HG03342 (cell line): ENCODE data around the gene TNFRSF14.

Experiments used
- ATAC-seq: cut with Tn5 transposase; IDR thresholded peaks from one replicate; pipeline ENCODE4 v1.9.1; 2021; ENCODE audit warnings: mild to moderate bottlenecking, moderate library complexity; ENCODE audit not compliant: unreplicated experiment

Gene TNFRSF14

DNA sequence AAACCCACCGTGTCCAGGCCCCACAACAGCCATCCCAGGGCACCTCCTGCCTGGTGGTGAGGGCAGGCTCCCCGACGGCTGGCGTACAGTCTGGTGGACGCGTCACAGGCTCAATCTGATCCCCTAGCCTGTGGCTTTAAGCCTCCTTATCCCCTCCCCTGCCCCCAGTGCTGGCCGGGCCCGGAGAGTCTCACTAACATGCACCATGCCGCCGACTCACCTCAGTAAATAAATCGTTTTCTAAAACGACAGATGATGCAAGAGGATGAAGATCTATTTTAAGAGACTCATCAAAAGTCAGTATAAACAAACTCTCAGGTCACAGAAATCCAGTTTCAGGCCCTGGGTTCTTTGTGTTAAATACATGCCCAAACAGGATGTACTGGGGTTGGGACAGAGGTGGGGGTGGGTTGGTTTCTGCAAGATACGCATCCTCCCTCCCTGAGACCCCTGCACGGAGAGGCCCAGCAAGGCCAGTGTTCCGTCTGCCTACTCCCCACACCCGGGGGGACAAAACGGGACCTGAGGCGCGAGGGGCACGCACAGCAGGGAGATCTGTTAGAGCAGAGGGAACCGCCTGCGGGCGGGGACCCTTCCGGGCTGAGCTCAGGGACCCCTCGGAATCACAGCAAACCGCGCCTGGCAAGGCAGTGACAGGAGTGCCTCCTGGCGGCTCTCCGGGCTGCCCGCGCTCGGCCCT is 32.8 kb upstream of the TNFRSF14 start:
- no peak for ATAC-seq

DNA sequence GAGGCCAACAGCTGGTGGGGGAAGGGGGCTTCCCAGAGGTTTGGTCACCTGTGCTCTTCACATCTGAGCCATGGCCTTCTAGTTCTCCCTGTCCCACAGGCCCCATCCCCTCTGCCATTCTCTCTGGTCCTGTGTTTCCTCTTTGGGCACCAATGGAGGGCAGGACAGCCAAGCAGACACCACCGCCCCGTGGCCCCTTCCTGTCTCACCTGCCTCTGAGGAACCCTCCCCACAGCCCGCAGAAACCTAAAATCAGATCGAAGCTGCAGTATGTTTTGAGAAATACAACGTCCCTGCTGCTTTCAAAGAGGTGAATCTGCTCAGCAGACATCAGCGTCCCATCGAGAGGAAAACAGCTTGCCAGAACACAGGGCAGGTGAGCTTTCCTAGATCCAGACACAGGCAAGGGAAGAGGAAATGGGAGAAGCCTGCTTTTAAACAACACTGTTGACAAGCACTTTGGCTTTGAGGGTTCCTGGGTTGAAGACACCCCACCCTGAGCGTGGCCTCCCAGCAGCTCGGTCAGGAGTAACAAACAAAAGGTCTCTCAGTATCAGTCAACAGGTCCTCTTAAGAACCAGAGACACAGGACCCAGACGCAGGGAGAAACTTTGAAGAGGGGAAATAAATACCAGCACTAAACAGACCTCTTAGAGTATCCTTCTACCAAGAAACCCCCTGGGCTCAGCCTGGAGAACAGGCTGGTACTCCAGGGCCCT is 32.1 kb upstream of the TNFRSF14 start:
- ATAC-seq = no peak

DNA sequence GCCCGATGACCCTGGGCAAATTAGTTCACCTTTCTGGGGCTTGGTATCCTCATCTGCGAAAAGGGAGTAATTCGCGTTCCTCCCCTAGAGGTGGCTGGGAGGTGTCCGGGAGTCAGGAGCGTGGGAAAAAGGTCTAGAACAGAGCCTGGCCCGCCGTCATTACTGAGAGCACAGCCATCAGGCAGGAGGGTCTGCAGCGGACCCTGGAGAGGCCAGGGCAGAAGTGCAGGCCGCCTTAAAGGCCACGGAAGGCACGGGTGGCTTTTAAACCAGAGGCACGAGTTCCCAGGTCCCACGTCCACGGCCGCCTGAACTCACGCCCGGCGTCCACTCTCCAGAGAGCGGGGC is 30.6 kb upstream of the TNFRSF14 start:
- no peak for ATAC-seq

DNA sequence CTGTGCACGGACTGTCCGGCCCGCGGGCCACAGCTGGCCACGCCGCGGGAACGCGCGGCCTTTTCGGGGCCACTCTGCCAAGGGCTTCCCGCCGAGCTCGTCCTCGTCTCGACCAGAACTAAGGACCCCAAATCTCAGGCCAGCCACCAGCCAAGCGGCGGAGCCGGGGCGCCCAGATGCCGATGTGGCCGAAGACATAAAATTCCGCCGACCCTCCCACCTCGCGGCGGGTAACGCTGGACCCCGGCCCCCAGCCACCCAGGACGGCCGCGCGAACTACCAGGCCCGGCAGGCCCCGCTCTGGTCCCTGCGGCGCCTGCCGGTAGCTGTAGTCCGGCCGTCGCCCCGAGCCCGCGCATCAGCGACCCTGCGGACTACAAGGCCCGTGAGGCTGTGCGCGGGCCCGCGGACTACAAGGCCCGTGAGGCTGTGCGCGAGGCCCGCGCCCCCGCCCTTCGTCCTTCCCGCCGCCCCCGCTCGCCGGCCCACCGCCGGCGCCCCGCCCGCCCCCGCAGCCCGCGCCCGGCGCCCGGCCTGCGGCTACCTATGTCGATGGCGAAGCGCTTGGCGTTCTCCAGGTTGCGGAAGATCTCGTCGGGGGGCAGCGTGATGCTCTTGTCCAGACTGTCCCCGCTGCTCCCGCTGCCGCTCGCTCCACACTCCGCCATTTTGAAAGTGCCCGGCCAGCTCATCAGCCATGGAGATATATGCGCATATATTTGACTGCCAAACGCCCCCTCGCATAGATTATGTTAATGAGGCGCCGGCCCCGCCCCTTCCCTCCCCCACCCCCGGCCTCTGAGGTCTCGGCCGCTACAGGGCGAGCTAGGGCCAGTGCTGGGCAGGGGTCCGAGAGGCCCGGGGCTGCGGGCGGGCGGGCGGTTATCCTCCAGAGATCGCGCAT is 30.0 kb upstream of the TNFRSF14 start, which contains the start of gene PANK4:
Gene PANK4 (minus strand): TSS at position 677 of the 904 bp plus-strand sequence. CDS start 9 bp downstream, at position 668.
- peak; percentile 87 for ATAC-seq

DNA sequence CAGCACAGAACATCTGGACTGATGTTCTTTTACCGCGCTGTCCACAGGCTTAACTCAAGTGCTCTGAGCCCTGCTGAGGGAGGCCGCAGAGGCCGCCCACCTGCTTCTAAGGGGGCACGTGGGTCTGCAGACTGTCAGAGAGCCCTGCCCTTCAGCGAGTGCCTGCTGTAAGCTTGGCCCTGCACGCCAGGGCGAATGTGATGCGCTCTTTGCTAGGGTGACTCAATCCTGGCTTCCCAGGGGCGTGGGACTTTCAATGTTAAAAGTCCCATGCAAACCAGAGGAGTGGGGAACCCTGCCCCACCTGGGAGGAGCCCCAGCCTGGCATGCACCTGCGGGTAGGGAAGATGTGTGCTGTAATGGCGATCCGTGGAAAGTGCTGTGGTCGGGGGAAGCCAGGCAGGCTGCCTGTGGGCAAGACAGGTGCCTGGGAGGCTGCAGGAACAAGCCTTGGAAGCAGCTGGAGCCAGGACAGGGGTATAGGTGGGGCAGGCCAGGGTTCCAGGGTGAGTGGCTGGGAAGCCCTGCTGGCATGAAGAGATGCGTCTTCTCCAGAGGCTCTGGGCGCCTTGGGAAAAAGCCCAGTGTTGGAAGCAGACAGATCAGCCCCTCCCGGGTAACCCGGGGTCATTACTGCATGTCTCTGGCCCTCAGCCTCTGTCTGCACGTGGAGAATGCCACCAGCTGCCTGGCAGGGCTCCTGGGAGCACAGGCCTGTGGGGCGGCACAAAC is 29.2 kb upstream of the TNFRSF14 start:
- peak; percentile 25 for ATAC-seq

DNA sequence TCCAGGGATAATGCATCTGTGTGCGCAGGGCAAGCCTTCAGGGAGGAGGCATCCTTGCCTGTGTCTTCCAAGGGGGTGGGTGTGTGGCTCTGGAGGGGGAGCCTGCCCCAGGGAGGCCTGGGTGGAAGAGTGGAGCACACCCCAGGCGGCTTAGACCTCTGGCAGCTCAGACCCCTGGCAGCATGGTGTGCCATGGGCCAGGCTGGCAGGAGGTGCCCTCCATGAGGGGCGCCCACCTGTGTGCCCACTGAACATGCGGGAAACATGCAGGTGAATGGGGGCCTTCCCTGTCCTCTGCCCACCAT is 28.7 kb upstream of the TNFRSF14 start:
- ATAC-seq = no peak

DNA sequence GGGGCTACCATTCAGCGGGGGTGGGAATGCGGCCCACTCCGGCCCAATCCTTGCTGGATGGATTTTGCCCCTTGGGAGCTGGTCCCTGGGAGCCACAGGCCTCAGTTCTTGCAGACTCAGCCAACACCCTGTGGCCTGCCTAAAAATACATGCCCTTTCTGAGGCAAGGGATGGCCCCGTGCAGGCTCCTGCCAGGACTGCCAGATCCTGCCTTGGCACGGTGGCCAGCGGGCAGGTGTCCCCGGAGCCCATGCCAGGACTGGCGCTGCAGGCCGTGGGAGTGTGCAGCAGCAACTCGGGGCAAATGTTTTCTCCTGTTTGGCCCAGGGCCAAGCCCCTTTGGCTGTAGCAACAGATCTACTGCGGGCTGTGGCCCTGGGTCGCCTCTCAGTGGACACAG is 28.2 kb upstream of the TNFRSF14 start:
- no peak for ATAC-seq

DNA sequence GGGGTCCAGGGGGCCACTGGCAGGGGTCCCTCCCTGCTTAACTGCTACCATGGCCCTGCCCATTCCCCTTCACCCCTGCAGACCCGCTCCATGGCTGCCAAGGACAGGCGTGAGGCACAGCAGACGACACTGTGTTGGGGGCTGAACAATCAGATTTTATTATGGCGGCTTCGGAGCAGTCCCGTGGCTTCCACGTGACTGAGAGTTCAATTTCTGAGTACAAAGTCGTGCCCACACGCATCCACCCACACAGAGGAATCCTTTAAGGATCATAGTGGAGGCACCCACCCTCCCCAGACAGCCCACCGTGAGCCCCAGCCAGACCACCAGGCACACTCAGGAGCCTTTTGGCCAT is 27.6 kb upstream of the TNFRSF14 start:
- ATAC-seq = no peak

DNA sequence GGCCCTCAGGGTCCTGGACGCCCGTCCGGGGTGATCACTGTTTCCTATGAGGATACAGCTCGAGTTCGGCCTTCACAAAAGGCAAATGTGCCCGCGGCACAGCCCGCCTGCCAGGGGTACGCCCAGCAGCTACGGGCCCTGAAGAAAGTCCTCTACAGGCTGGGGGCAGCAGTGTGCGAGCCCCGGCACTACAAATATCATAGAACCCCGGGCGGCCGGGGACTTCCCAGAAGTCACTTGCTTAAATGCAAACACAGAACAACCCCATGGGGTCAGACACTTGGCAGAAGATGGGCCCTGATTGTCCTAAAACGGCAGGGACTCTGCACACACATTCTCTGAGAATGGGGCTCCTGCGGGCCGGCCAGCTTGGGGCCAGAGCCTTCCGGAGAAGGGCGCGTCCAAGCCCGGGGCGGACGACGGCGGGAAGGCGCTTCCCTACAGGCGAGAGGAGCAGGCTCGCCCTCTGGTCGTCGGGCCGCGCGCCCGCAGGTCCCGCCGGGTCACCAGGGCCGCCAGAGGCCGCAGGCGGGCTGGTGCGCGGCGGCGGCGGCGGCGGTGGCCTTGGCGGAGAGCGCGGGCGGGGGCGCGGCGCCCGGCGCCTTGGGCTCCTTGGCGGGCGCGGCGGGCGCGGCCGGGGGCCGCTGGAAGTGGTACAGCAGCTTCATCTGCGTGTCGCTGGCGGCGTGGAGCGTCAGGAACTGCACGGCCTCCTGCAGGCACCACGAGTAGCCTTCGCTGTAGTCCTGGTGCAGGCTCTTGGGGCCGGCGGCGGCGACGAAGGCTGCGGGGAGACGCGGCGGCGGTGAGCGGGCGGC is 27.0 kb upstream of the TNFRSF14 start:
- no peak for ATAC-seq

DNA sequence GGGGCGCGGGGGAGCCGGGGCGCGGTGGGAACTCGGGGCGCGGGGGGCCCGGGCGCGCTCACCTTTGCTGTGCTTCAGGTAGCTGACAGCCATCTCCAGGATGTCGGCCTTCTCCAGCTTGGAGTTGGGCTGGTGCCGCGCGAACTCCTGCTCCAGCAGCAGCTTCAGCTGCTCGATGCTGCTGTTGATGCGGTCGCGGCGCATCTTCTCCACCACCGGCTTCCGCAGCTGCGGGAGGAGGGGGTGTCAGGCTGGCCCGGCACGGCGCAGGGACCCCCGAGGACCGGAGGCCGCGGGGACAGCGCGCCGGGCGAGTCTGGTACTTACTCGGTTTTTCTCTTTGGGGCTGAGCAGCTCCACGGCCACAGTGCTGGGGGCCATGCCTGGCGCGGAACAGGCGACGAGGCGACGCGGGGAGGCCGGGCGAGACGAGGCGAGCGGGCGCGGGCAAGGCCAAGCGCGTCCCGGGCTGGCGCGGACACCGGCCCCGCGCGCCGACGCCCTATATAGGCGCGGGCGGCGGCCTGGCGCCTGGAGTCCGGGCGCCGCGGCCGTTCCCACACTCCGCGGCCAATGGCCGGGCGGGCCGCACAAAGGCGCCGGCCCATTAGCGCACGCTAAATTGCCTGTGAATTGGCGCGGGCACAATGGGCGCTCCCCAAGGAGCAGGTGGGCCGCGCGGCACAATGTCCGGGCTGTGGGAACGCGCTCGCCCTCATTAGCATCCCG is 26.2 kb upstream of the TNFRSF14 start, which contains the start of gene HES5:
Gene HES5 (minus strand): TSS at position 480 of the 729 bp plus-strand sequence. CDS start 99 bp downstream, at position 381.
- ATAC-seq = no peak

DNA sequence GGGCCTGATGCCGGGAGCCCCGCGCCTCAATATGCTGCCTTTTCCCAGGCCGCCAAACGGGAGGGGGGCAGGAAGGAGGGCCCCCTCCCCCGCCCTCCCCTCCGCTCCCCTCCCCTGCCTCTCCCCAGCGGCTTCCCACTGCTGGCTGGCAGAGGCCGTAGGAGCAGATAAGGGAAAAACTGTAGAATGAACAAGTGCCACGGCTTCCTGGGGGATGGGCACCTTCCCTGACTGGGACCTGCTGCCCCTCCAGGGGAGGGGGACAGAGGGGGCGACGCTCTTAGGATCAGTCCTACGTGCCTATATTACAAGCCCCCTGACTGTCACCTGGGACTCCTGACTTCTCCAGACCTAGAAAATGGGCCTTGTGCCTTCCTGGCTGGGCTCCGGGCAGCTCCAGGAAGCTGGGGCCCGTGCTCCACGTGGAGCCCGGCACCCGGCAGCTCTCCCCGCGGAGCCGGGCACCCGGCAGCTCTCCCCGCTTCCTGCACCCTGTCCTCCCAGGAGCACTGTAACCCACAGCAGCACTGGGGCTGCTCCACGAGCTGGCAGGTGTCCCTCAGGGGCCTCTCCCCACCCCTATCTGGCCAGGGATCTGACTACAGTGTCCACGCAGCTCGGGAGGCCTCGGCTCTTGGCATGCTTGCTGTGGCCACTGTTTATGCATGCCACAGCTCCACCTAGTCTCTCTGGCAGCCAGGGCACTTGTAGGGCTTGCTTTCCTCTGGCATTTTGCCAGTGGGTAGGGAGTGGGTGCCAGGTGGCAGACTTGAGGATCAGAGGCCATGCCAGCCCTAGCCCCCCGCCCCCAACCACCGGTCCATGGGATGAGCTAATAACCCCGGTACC is 25.4 kb upstream of the TNFRSF14 start:
- ATAC-seq = no peak

DNA sequence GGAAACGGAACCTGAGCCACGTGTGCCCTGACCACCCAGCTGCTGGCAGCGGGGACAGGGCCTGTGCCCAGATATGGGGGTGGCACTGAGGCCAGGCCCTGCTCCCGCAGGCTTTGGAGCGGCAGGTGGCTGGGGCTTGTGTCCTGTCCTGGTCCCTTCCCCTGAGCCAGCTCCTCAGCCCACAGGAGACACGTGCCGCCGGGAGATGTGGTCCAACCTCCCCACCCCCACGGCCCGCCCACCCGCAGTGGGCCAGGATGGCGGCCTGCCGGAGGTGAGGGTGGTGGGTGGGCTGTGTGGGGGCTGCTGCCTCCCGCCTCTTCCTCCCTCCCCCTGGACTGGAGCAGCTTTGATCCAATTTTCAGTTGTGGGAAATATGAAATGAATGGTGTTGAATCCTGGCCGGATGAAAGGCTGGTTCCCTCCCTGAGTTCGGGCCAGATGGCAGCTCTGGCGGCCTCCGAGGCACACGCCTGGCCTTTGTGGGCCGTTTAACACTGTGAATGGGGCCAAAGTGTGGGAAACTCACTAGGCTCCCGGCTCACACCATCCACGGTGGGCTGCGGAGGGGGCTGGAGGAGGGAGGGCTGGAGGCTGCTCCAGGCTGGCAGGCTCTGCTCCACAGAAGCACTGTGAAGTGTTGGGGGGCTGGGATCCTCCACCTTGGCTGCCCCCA is 23.5 kb upstream of the TNFRSF14 start:
- ATAC-seq = no peak

DNA sequence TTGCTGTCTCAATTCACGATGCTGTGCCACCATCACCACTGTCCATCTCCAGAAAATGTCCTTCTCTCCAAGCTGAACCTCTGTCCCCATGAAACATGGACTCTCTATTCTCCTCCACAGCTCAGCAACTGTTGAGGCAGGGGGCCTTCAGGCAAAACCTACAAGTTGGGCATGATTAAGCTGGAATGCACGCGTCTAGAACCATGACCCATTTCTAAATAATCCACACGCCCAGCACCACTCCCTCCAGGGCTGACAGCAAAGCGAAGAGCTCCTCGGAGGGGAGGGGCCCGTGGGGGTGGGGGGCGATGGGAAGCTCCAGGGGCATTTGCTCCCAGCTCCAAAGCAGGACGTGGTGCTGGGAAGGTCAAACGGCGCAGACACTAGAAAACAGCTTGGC is 22.8 kb upstream of the TNFRSF14 start:
- ATAC-seq = no peak

DNA sequence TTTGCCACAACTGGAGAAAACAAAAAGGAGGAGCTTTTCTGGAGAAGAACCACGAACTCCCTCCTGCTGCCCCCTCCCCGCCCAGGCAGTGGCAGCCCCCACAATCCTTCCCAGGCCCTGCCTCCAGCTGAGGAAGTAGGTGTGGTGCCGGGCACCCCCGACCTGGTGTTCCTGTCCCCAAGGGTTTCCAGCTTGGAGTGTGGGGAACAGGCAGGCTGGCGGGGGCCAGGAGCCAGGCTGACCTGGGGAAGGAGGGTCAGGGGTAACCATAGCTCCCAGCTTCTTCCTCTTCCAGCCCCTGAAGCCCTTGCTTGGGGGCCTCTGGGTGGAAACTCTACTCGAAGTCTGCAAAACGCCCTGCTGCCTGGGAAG is 21.9 kb upstream of the TNFRSF14 start:
- no peak for ATAC-seq

DNA sequence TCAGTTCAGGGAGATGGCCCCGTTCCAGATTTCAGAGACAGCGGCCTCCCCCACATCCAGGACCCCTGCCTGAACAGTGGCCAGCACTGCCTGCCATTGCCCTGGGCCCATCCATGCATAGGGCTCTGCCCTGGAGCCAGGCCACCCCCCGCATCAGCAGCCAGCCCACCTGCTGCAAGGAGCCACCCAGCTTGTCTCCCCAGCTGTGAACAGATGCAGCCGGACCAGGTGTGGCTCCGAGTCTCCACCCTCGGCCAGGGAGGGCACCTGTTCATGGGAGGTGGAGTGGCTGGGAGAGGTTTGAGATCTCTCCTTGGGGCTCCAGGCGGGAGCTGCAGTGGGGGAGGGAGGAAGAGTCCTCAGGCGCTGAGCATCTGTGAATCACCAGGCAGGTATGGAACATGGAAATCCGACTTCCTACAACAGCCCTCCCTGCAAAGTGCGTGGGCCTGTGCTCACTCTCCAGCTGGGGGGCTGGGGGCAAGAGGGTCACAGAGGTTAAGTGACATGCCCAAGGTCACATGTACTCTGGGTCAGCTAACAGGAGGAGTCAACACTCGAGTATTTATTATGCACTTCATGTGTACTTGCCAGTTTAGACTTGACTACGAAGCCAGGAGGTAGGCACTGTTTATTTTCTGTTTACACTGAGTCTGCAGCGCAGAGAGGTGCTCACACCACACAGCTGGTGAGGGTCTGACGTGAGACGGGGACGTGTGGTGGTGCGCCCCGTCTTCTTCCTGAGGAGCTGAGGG is 21.3 kb upstream of the TNFRSF14 start:
- ATAC-seq = no peak

DNA sequence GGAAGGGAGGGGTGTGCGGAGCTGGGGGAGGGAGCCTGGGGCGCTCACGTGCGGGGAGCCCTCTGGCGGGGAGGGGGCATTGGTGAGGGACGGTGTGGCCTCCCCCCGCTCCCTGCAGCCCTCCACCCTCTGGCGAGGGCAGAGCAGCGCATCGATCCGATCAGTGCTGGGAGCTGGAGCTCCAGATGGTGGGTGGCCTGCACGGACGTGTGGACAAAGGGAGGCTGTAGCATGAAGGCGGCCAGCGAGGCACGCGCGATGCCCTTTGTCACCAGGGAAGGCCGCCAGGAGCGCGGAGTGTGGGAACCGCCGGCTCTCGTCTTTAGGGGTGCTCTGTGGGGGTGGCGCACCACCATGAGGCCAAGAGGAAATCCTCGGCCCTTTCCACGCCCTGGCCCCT is 20.7 kb upstream of the TNFRSF14 start:
- ATAC-seq = no peak

DNA sequence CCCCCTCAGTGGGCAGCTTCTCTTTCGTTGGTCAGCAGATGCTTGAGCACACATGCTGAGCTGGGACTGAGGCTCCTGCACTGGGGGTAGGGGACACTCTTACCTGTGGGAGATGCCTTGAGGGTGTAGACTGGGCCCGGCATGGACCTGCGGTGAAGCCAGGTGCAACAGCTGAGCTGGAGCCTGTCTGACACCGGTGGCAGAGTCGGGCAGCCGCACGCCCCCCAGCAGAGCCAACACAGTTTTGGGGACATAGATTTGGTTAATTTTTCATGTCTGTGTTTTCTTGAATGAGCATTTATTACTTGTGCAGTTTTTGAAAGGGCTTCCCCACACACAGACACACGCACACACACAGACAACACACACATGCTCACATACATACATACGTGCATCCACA is 20.2 kb upstream of the TNFRSF14 start:
- no peak for ATAC-seq

DNA sequence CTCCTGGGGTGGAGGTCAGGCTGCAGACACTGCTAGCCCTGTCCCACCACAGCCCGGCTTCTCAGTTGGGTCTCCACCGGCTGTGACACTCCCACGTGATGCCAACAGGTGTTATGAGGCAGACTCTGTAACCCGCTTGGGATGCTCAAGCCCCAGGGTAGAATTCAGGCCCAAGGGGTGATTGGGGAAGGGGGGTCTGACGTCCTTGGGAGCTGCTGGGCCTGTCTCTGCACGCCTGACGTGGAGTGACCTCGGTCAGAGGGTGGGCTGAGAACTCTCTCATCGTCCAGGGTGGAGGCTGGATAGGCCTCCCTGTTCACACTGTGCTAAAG is 18.4 kb upstream of the TNFRSF14 start:
- no peak for ATAC-seq
